GM18511 (cell line): ENCODE measurements around the gene DPYD.

Experiments
- ATAC-seq: cut with Tn5 transposase; IDR thresholded peaks from one replicate; pipeline ENCODE4 v1.9.1; 2021; ENCODE audit warnings: mild to moderate bottlenecking, moderate library complexity; ENCODE audit not compliant: unreplicated experiment

The DPYD gene

DNA sequence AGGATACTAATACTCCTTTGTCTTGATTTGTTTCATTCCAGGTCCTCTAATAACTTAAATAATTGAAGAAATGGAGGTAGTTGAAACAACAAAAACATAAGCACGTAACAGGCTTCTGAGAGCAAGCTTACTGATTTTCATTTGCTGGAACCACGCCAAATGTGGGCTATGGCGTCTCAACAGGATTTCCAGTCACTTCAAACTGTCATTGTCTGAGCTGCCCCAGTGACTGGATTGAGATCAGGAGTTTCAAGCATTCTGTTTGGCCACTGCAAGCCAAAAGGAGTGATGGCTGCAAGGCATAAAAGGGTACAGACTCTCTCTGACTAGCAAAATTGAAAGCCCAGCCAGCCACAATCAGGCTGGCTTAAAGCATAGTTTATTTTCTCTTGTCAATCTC is 289.9 kb downstream of the DPYD start:
- ATAC-seq = no peak

DNA sequence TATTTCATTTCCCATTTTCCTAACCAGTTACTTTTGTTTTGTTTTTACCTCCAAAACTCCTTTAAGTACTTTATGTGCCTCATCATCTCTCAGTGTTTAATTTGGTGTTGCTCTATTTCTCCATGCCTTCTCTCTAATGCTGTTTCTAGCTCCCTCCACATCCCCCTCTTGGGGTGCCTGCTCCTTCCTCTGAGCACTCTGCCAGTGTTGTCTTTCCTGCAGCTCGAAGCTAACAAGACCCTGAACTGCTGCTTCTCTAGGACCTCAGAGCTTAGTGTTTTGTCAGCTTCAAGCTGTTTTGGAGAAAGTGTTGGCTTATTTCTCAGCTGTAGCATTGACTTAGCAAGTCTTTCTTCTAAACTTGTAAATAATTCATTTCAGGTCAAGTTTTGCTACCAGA is 290.6 kb downstream of the DPYD start:
- ATAC-seq = no peak

DNA sequence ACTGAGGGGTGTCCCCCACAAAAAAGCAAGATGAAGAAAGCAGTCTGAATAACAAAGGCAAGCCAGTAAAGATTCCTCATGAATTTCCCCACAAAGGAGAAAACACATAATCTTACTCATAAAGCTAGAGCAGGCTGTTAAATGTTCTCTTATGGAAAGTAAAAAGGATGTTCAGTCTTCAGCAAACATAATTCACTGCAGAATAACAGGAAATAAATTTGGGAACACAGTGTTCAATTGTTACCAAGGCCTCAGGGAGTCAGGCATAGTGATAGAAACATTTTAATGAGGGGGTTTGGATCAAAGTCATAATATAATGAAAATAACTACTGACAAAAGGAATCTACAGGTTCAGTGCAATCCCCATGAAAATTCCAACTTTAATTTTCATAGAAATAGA is 297.6 kb downstream of the DPYD start:
- no peak for ATAC-seq

DNA sequence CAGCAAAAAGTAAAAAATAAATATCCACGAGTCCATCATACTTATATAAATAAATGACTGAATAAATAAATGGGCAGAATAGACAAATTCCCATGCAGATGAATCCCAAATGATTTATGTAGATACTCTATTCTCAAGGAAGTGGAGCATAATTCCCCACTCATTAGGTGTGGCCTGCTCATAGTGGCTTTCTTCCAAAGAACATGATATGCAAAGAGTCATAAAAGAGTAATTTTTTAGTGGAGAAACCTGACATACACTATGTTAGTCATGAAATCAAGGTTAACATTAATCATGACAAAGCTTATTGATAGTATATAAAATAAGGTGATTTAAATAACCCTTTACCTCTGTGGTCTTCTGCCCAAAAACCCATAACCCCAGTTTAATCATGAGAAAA is 298.9 kb downstream of the DPYD start:
- no peak for ATAC-seq

DNA sequence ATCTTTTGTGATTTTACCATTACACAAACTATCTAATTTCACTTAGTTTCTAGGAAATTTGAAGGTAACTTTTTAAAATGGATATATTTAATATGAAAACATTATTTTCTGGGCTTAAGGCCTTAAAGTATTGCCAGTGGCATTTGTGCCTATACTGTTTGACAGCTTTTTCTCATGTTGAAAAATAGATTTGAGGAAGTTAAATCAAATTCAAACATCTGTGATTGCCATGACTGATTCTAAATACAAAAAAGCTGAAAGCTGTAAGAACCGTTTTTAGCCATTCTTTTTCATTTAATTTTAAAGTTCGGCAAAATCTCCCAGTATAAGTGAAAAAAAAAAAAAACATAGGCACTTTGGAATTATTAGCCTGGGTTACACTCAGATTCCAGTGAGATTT is 301.1 kb downstream of the DPYD start:
- no peak for ATAC-seq

DNA sequence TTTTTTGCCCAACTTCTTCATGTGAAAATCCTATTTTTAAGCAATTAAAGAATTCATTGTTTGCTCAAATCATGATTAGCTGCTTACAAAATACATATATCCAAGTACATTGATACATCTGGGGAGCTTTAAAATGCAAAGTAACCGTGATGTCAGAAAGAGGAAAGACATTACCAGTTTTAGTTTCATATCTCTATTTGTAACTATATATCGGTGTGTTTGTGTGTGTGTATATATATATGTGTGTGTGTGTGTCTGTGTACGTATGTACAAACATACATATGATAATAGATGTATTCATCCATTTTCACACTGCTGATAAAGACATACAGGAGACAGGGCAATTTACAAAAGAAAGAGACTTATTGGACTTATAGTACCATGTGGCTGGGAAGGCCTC is 310.1 kb downstream of the DPYD start:
- no peak for ATAC-seq

DNA sequence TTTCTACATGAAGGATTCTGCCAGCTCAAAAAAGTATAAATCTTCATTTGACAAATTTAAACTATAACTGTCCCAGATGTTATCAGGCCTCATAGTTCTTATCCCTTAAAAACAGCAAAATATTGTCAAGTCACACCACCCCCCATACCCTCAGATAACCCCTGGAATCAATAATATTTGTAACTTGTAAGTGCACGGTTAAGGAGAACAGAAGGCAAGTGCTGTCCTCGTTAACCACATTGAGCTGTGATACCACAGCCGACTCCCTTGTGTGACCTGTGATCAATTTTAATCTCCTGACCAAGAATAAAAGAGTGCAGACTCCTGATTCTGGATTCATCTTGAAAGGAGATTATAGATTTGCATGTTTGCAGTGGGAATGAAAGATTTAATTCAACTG is 310.7 kb downstream of the DPYD start:
- ATAC-seq = no peak

DNA sequence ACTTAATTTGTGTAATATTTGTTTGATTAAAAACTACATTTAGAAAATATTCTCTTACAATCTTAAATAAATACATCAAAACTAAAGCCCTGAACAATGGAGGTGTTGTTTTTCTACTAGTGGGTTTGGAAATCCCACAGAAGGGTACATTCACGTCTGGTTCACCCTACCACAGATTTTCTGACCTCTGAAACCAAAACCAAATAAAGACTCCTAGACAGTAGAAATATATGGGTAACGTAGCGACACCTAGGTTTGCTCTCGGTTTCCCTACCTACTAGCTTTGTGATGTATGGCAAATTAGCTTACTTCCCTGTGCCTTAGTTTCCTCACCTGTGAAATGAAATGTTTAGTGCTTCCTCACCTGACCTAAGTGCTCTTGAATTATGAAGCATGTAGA is 312.6 kb downstream of the DPYD start:
- ATAC-seq = no peak

DNA sequence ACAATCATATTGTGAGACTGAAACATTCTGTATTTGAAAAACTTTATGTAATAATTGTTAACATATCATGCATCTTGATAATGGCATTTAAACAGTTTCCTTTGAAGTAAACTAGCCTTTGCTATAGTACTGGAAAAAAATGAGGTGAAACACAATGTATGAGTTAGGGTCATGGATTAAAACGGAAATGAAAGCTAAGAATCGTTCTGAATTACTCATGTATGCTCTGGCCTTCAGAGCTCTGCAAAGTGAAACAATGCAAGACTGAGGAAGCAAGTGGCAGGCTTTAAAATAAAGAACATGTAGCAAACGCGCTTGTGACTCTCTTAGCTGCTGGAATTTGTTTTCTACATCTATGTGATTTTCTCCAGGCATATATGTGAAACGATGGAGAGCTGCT is 317.1 kb downstream of the DPYD start:
- peak; percentile 70 for ATAC-seq

DNA sequence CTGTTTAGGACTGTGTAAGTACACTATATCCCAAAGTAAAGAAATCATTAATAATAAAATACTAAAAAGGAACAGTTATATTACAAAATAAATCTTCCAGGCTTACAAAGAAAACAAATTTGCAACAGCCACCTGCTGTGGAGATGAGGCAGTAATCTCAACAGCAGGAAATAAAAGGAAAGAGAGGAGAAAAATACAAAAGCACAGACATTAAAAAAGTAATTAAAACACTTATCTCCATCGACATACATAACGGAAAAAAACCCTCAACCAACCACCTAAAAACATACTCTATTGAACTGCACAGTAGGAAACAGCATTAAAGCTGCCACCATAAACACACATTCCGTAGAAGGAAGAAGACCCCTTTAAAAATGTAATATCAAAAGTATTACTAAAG is 317.6 kb downstream of the DPYD start:
- ATAC-seq = no peak

DNA sequence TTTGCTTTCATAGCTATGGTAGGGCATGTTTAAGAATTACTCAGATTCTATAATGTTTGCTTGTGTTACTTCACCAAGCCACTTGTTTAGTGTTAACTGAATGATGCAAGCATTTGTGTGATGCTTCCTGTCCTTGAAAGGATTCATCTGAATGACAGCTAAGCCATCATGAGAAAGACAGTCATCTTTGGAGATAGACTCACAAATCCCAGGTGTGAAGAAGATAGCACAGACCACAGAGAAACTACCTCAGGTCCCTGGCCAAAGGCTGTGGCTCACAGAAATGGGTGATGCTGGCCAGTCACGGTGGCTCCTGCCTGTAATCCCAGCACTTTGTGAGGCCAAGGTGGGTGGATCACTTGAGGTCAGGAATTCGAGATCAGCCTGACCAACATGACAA is 321.4 kb downstream of the DPYD start:
- ATAC-seq = no peak

DNA sequence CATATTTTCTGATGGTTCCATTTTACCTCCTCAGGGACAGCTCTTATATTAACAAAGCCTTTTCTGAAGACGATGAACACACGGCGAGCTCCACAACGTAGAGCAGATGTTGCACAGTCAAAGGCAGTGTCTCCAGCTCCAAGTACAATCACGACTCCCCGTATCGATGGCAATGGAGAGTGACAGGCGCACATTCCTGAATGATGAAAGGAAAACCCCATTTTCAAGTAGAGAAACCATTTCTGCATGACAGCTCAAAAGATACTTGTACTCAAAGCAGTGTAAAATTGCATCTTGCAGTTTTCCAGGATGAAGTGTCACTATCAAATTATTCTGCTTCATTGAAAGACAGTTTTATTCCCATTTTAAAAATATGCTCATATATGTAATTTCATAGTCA is 327.6 kb downstream of the DPYD start:
- no peak for ATAC-seq

DNA sequence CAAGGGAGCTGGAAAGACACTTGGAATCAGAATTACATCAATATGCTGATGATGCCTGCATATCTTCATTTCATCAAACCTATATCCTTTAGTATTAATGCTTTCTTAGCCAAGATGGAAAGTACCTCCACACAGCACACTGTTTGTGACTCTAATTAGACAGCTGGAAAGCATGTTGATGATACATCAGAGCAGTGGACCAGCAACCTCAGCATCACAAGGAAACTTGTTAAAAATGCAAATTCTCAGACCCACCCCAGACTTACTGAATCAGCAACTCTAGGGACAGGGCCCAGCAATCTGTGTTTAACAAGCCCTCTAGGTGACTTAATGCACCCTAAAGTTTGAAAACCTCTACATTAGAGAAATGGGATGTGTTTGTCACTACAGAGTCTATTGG is 332.1 kb downstream of the DPYD start:
- no peak for ATAC-seq

DNA sequence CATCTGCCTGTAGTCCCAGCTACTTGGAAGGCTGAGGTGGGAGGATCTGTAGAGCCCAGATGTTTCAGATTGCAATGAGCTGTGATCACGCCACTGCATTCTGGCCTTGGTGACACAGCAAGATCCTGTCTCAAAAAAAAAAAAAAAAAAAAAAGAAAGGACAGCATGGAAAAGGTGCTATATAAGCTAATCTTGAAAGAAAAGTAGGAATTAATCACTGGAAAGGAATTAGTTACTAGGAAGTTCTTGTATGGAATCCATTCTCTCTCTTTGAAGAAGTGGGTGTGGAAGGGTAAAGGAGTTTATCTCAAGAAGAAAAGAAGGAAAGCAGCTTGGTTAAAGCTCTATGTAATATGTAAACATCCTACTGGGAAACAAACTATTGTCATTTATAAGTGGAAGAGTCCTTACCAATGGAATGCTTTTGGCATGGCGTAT is 339.2 kb downstream of the DPYD start:
- no peak for ATAC-seq

DNA sequence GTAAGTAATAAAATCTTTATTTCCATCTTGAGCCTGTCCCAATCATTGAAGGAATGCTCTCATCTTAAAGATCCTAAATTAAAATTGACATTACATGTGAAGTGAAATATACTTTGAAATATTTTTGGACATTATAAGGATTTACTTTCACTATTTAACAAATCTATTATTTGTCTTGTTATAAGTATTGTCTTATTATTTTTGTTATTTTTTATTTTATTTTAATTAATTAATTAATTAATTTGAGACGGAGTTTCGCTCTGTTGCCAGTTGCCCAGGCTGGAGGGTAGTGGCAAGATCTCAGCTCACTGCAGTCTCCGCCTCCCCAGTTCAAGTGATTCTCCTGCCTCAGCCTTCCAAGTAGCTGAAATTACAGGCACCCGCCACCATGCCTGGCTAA is 343.2 kb downstream of the DPYD start:
- no peak for ATAC-seq

DNA sequence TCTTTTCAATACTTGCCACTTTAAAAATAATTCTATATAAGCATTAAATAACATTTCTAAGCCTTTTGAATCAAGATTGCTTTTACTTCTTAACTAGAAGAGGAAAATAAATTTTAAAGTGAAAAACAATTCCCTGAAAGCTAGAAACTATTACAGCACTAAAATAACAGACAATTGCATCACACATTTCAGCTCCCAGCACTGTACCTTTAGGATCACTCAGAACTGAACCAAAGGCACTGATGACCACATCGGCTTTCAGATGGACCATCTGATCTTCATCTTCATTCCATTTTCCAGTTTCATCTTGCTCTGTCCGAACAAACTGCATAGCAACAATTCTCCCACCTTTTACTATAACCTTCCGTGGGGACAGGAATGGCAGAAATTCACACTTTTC is 347.3 kb downstream of the DPYD start:
- ATAC-seq = no peak

DNA sequence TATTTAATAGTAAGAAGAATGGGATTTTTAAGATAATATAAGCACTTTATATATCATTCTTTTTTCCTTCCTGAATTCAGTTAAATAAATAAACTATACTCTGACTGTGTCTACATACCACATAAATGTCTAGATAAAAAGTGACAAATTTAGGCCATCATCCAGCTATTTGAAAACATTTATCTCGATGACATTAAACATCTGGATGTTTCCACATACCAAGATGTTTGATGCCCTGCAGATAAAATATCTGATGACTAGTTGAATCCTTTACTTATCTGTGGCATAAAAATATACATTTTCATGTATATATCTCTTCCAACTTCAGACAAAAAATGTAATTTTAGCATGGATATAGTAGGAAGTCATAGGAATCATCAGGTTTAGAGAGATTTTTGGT is 348.3 kb downstream of the DPYD start:
- ATAC-seq = no peak

DNA sequence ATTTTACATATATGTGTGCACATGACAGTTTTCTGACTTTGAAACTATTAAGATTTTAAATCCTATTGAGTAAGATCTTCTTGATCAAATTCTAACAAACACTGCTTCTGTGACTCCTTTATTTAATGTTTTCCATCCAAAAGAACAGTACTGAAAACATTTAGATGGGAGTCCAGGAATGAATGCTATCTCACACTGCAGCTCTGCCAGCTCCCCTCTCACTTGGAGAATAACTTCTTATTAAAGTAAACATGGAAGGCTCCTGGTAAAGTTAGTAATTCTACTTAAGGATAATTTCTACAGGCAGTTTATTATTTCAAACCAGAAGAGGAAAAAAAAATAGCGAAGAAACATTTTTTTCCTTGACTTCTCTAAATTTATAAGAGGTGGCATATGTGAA is 349.1 kb downstream of the DPYD start:
- ATAC-seq = no peak

DNA sequence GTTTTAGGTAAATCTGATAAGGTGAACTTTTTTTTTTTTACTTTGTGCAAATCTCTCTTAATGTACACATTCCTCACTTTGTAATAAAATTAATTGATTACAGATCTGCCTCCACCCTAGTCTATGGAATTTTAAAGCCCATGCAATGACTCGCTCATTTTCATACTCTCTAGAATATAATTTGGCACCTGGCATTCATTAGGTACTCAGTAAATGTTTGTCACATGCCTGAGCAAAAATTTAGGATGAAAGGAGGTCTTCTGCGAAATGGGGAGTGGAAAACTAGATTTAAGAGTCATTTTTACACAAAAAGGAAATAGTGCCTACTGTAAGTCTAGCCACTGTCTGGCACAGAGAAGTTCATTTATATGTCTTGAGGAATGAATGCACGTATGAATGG is 350.1 kb downstream of the DPYD start:
- ATAC-seq = no peak

DNA sequence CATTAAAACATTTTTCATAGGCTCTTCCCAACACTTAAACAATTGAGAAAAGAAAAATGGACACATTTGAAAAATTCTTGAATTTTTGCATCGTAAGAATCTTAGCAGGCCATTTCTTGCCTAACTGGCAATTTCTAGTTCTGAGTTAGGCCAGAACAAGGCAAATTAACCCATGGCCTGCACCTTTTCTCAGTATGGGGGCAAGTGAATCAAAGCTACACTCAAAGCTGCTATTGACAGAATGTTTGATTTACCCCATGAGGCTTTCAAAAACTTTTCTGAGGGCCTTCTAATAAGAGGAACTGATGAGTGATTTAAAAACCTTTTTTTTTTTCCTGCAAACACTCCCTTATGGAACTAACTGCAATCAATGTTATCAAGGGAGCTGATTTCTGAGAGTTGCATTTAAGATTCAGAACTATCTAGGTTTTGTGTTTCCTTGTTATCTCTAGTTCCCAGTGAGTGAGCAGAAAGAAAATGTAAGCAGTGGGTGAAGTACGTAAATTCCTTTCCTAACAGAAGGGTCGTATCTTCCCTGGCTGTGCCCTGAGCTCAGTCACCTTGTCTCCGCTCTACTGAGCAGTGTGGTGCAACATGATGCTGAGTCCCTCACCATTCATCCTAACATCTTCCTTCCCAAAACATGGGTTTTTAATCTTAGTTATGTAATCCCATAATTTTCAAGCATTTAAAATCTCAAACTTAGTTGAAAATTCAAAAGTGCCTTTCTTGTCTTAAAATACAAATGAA is 353.7 kb downstream of the DPYD start:
- no peak for ATAC-seq

DNA sequence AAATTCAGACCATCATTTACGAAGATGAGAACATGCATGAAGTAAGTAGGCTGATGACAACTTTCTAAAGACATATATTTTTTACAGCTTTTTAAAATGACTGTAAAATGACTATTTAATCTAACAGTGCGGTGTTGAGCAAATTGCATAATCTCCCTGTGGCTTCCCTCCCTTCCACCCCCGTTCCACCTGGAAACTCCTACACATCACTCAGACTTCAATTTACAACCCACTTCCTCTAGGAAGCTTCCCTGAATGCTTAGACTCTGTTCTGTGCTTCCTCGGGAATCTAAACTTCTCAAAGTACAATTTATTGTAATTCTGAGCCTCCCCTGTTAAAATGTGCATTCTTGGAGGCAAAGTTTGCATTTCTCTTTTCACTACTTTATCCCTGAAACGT is 354.9 kb downstream of the DPYD start:
- no peak for ATAC-seq

DNA sequence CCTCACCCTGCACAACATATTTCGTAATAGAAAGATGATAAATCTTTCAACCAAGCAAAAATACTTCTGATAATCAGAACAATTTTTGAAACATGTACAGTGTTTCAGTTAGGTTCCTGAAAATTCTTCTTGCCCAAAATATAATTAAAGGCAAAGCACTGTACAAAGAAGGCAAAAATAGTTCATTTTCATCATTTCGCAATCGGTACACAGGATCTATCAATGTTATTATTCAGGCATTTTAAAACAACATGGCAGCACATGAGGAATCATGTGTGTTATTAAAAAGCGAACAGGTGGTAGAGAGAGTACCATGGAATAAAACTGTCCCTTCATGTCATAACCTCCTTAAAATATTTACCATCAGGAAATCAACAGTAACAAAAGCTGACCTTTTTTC is 356.9 kb downstream of the DPYD start:
- no peak for ATAC-seq

DNA sequence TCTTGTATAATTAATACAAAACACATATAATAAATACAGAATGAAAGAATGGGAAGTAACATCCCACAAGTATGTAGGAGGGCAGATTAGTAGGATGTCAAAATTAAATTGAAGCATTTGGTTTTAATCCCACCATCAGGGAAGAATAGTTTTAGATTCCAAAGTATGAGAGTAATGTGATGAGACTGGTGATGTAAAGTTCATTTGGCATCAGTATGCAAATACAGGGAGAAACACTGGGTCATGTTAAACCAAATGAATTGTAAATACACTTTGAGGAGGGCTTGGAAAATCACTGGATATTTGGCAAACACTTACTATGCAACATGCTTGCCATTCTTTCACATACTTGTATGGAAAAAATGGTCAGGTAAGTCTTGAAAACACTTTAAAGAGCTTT is 358.8 kb downstream of the DPYD start:
- no peak for ATAC-seq
